ENCODE results near the gene PNMT. TPM values are rescaled to one million over a fixed set of nuclear protein-coding genes. Genes with fewer than 3 reads are reported as not detected.

Gene PNMT
- polyA plus RNA-seq, 3 donors, result not detected

- intact Hi-C loops (cut with micrococcal nuclease), result no loop called here
- DNase-seq, result no peak
- H3K9me3 Mint-ChIP-seq, result peaks cover 0 to 2% (median 0%) of the 10 kb centered on the region in 7 donors
- H2AFZ ChIP-seq (ENCODE audit: insufficient read depth, low read depth, low read length, poor library complexity, severe bottlenecking), result no peak overlapping the region
- H3K4me1 Mint-ChIP-seq, result peaks cover 29% of the 10 kb centered on the region
- H3K27me3 Mint-ChIP-seq (ENCODE audit: low read depth in 3 of 3), result peaks cover 13 to 26% (median 24%) of the 10 kb centered on the region in 3 donors
- no peak overlapping the region for H3K4me3 ChIP-seq (replicated peaks in 1 of 3; ENCODE audit: low read depth in 2 of 3, low read length in 3 of 3)
- H3K79me2 ChIP-seq (ENCODE audit: insufficient read depth, low read length), result no peaks in the 10 kb centered on the region
- no peak overlapping the region for H3K4me2 ChIP-seq (replicated peaks; ENCODE audit: extremely low read depth, low read length, poor library complexity, severe bottlenecking)
- H3K36me3 Mint-ChIP-seq, result peaks cover 22 to 25% of the 10 kb centered on the region in 2 donors
- H3K9me3 ChIP-seq (replicated peaks in 1 of 2; ENCODE audit: control insufficient read depth in 1 of 2, insufficient read depth in 1 of 2, low read length in 2 of 2), result no peaks in the 10 kb centered on the region
- no peak overlapping the region for H3K27ac Mint-ChIP-seq
- peaks cover 0 to 3% of the 10 kb centered on the region in 2 donors for H3K36me3 ChIP-seq (replicated peaks in 1 of 2; ENCODE audit: control insufficient read depth in 1 of 2, insufficient read depth in 2 of 2, low read length in 2 of 2)
- TF ChIP-seq CTCF (IDR thresholded peaks at IDR 0.05), result no peak
- peaks cover 11 to 14% of the 10 kb centered on the region in 2 donors for H3K4me1 ChIP-seq (ENCODE audit: control insufficient read depth in 1 of 2, insufficient read depth in 2 of 2, low read length in 2 of 2)
- H3K4me3 Mint-ChIP-seq, result no peak overlapping the region
- no peaks in the 10 kb centered on the region for H4K20me1 ChIP-seq (ENCODE audit: insufficient read depth, low read length)
- peaks cover 0 to 12% of the 10 kb centered on the region in 2 donors for H3K27me3 ChIP-seq (ENCODE audit: control insufficient read depth in 2 of 2, insufficient read depth in 2 of 2, low read length in 2 of 2)
- no peak overlapping the region for H3K9ac ChIP-seq (ENCODE audit: insufficient read depth, low read length, poor library complexity, severe bottlenecking)
- WGBS (ENCODE audit: insufficient coverage), result 78% methylated on average over 9 of the region's 10 CpGs
- H3K27ac ChIP-seq (ENCODE audit: low read depth in 1 of 2, low read length in 2 of 2), result no peak overlapping the region
Measured at GRCh38 chr17:39675390-39676082, 7.3 kb downstream of the PNMT start.

- Histone ChIP-seq H3K4me1 (ENCODE audit: control insufficient read depth in 1 of 2, insufficient read depth in 2 of 2, low read length in 2 of 2) (peaks cover 11 to 14% of the 10 kb centered on the region in 2 donors), H2AFZ (ENCODE audit: insufficient read depth, low read depth, low read length, poor library complexity, severe bottlenecking) (no peak overlapping the region), H3K27ac (ENCODE audit: low read depth in 1 of 2, low read length in 2 of 2) (no peak overlapping the region), H3K9ac (ENCODE audit: insufficient read depth, low read length, poor library complexity, severe bottlenecking) (no peak overlapping the region), H3K9me3 (replicated peaks in 1 of 2; ENCODE audit: control insufficient read depth in 1 of 2, insufficient read depth in 1 of 2, low read length in 2 of 2) (no peaks in the 10 kb centered on the region), H4K20me1 (ENCODE audit: insufficient read depth, low read length) (no peaks in the 10 kb centered on the region), H3K79me2 (ENCODE audit: insufficient read depth, low read length) (no peaks in the 10 kb centered on the region), H3K27me3 (ENCODE audit: control insufficient read depth in 2 of 2, insufficient read depth in 2 of 2, low read length in 2 of 2) (peaks cover 0 to 4% of the 10 kb centered on the region in 2 donors), H3K4me3 (replicated peaks in 1 of 3; ENCODE audit: low read depth in 2 of 3, low read length in 3 of 3) (no peak overlapping the region), H3K36me3 (replicated peaks in 1 of 2; ENCODE audit: control insufficient read depth in 1 of 2, insufficient read depth in 2 of 2, low read length in 2 of 2) (peaks cover 0 to 3% of the 10 kb centered on the region in 2 donors), H3K4me2 (replicated peaks; ENCODE audit: extremely low read depth, low read length, poor library complexity, severe bottlenecking) (no peak overlapping the region)
- no peak overlapping the region for H3K4me3 Mint-ChIP-seq
- peaks cover 7 to 18% (median 16%) of the 10 kb centered on the region in 3 donors for H3K27me3 Mint-ChIP-seq (ENCODE audit: low read depth in 3 of 3)
- no peak for DNase-seq
- no peak for TF ChIP-seq CTCF (IDR thresholded peaks at IDR 0.05)
- peaks cover 29 to 32% of the 10 kb centered on the region in 2 donors for H3K36me3 Mint-ChIP-seq
- H3K27ac Mint-ChIP-seq, result peak overlapping the region in 1 of 7 donors; percentile 51
- peaks cover 0 to 2% (median 0%) of the 10 kb centered on the region in 7 donors for H3K9me3 Mint-ChIP-seq
- WGBS (ENCODE audit: insufficient coverage), result 22% methylated on average over 3 of the region's 7 CpGs
- peaks cover 30% of the 10 kb centered on the region for H3K4me1 Mint-ChIP-seq
- intact Hi-C loops (cut with micrococcal nuclease), result no loop called here
Measured at GRCh38 chr17:39676198-39676819, 8.1 kb downstream of the PNMT start.

Data from CD14-positive monocyte (primary cell).